SK-N-MC (cell line): ENCODE data around the gene GSG1L.

Experiments
- EZH2 ChIP-seq: fragments of 200-600 bp; sonication (generic); IDR thresholded peaks from one replicate; pipeline ENCODE4 v1.6.1; 2017; ENCODE audit warnings: antibody characterized with exemption
- FOXP2 ChIP-seq: optimal IDR thresholded peaks from 2 replicates; pipeline ENCODE3; 2011; ENCODE audit warnings: mild to moderate bottlenecking, moderate library complexity; ENCODE audit not compliant: insufficient read depth; ENCODE audit errors: extremely low read length, control extremely low read depth
- POLR2AphosphoS5 ChIP-seq: IDR thresholded peaks from 2 replicates; pipeline ENCODE4 v1.6.1; 2012; ENCODE audit warnings: mild to moderate bottlenecking, low read depth, low read length, borderline replicate concordance

- TF ChIP-seq EZH2 (no peak), POLR2AphosphoS5 (no peak), FOXP2 (no peak)
Measured at GRCh38 chr16:28010671-28011070, 52.8 kb downstream of the GSG1L start.
